Measurements from ENCODE around the gene CTIF.

Gene CTIF

GRCh38 chr18:48702346-48703027 is 163.7 kb downstream of the CTIF start:
- H3K4me3 ChIP-seq, result no peak overlapping the region
- no peaks in the 10 kb centered on the region for H4K20me1 ChIP-seq
- no peak for TF ChIP-seq Cebpa-rat (IDR thresholded peaks at IDR 0.05)
- peaks cover 4% of the 10 kb centered on the region; the same call in 1 of the 2 replicates for H3K36me3 ChIP-seq
- no peaks in the 10 kb centered on the region for H3K27me3 ChIP-seq
- H3K4me2 ChIP-seq, result no peak overlapping the region
- no peak overlapping the region for H3K9ac ChIP-seq
- H3K9me3 ChIP-seq, result no peaks in the 10 kb centered on the region
- H3K27ac ChIP-seq, result no peak overlapping the region
- H3K4me1 ChIP-seq, result peaks cover 29% of the 10 kb centered on the region

- TF ChIP-seq Cebpa-rat (IDR thresholded peaks at IDR 0.05), result no peak
- no peaks in the 10 kb centered on the region for H4K20me1 ChIP-seq
- no peak overlapping the region for H3K27ac ChIP-seq
- H3K9ac ChIP-seq, result no peak overlapping the region
- H3K9me3 ChIP-seq, result no peaks in the 10 kb centered on the region
- no peak overlapping the region for H3K4me3 ChIP-seq
- no peaks in the 10 kb centered on the region for H3K27me3 ChIP-seq
- no peak overlapping the region for H3K4me2 ChIP-seq
- H3K36me3 ChIP-seq, result peaks cover 4% of the 10 kb centered on the region; the same call in 1 of the 2 replicates
- H3K4me1 ChIP-seq, result peaks cover 29% of the 10 kb centered on the region
These were observed 164.2 kb downstream of the CTIF start for GRCh38 chr18:48703028-48703386.

GRCh38 chr18:48703418-48703817 is 164.6 kb downstream of the CTIF start:
- Histone ChIP-seq H3K4me1 (peaks cover 24% of the 10 kb centered on the region), H3K9ac (no peak overlapping the region), H3K4me2 (no peak overlapping the region), H3K27me3 (no peaks in the 10 kb centered on the region), H3K4me3 (no peak overlapping the region), H3K27ac (no peak overlapping the region), H3K9me3 (no peaks in the 10 kb centered on the region), H3K36me3 (peaks cover 4% of the 10 kb centered on the region; the same call in 1 of the 2 replicates), H4K20me1 (no peaks in the 10 kb centered on the region)
- TF ChIP-seq Cebpa-rat (IDR thresholded peaks at IDR 0.05), result no peak

- no peak overlapping the region for H3K4me2 ChIP-seq
- H3K27me3 ChIP-seq, result no peaks in the 10 kb centered on the region
- no peak overlapping the region for H3K9ac ChIP-seq
- no peaks in the 10 kb centered on the region for H3K9me3 ChIP-seq
- no peaks in the 10 kb centered on the region; the same call in 1 of the 2 replicates for H3K36me3 ChIP-seq
- no peak overlapping the region for H3K27ac ChIP-seq
- peaks cover 17% of the 10 kb centered on the region for H3K4me1 ChIP-seq
- H3K4me3 ChIP-seq, result no peak overlapping the region
- TF ChIP-seq Cebpa-rat (IDR thresholded peaks at IDR 0.05), result no peak
- no peaks in the 10 kb centered on the region for H4K20me1 ChIP-seq
These were observed 166.2 kb downstream of the CTIF start for GRCh38 chr18:48705043-48705442.

- no peak overlapping the region for H3K9ac ChIP-seq
- H3K27ac ChIP-seq, result no peak overlapping the region
- peaks cover 17% of the 10 kb centered on the region for H3K4me1 ChIP-seq
- H3K4me3 ChIP-seq, result no peak overlapping the region
- no peak for TF ChIP-seq Cebpa-rat (IDR thresholded peaks at IDR 0.05)
- no peak overlapping the region for H3K4me2 ChIP-seq
- H3K27me3 ChIP-seq, result no peaks in the 10 kb centered on the region
- H3K36me3 ChIP-seq, result no peaks in the 10 kb centered on the region
- H3K9me3 ChIP-seq, result no peaks in the 10 kb centered on the region
- H4K20me1 ChIP-seq, result no peaks in the 10 kb centered on the region
These were observed 166.7 kb downstream of the CTIF start for GRCh38 chr18:48705531-48705930.

GRCh38 chr18:48706731-48707130 is 167.9 kb downstream of the CTIF start:
- Histone ChIP-seq H4K20me1 (no peaks in the 10 kb centered on the region), H3K36me3 (no peaks in the 10 kb centered on the region)
- no peak for TF ChIP-seq Cebpa-rat (IDR thresholded peaks at IDR 0.05)

GRCh38 chr18:48707636-48708296 is 168.9 kb downstream of the CTIF start:
- H3K4me2 ChIP-seq, result no peak overlapping the region
- peaks cover 2% of the 10 kb centered on the region; the same call in 1 of the 2 replicates for H3K36me3 ChIP-seq
- H3K27me3 ChIP-seq, result no peaks in the 10 kb centered on the region
- no peaks in the 10 kb centered on the region for H4K20me1 ChIP-seq
- peaks cover 24% of the 10 kb centered on the region for H3K4me1 ChIP-seq
- no peak overlapping the region for H3K9ac ChIP-seq
- no peak for TF ChIP-seq Cebpa-rat (IDR thresholded peaks at IDR 0.05)
- no peaks in the 10 kb centered on the region for H3K9me3 ChIP-seq
- no peak overlapping the region for H3K4me3 ChIP-seq
- H3K27ac ChIP-seq, result no peak overlapping the region

More at GRCh38 chr18:48706731-48707130, 167.9 kb downstream of the CTIF start:
- Histone ChIP-seq H3K9ac (no peak overlapping the region), H3K4me1 (peaks cover 24% of the 10 kb centered on the region), H3K27me3 (no peaks in the 10 kb centered on the region), H3K27ac (no peak overlapping the region), H3K4me2 (no peak overlapping the region), H3K4me3 (no peak overlapping the region), H3K9me3 (no peaks in the 10 kb centered on the region)

- Histone ChIP-seq H4K20me1 (no peaks in the 10 kb centered on the region), H3K4me1 (peaks cover 18% of the 10 kb centered on the region), H3K9me3 (no peaks in the 10 kb centered on the region), H3K9ac (no peak overlapping the region), H3K4me3 (no peak overlapping the region), H3K27ac (no peak overlapping the region), H3K4me2 (no peak overlapping the region), H3K27me3 (no peaks in the 10 kb centered on the region), H3K36me3 (peaks cover 13% of the 10 kb centered on the region; the same call in 1 of the 2 replicates)
- no peak for TF ChIP-seq Cebpa-rat (IDR thresholded peaks at IDR 0.05)
These were observed 170.0 kb downstream of the CTIF start for GRCh38 chr18:48708807-48709206.

- Histone ChIP-seq H3K4me1 (peaks cover 18% of the 10 kb centered on the region), H3K27me3 (no peaks in the 10 kb centered on the region)
These were observed 170.7 kb downstream of the CTIF start for GRCh38 chr18:48709371-48710062.

More at GRCh38 chr18:48709371-48710062, 170.7 kb downstream of the CTIF start:
- H3K36me3 ChIP-seq, result peaks cover 18% of the 10 kb centered on the region; the same call in 1 of the 2 replicates
- H3K9ac ChIP-seq, result no peak overlapping the region
- H3K9me3 ChIP-seq, result no peaks in the 10 kb centered on the region
- H4K20me1 ChIP-seq, result no peaks in the 10 kb centered on the region
- H3K4me3 ChIP-seq, result no peak overlapping the region
- H3K4me2 ChIP-seq, result no peak overlapping the region
- H3K27ac ChIP-seq, result no peak overlapping the region
- TF ChIP-seq Cebpa-rat (IDR thresholded peaks at IDR 0.05), result no peak
